GM21619 (cell line): ENCODE measurements around the gene SGMS2.
A peak's percentile ranks its signal among the peaks of the same experiment; 100 is the strongest.

Source experiments
- ATAC-seq: cut with Tn5 transposase; IDR thresholded peaks from one replicate; pipeline ENCODE4 v1.9.1; 2021; ENCODE audit not compliant: unreplicated experiment

SGMS2 gene

DNA sequence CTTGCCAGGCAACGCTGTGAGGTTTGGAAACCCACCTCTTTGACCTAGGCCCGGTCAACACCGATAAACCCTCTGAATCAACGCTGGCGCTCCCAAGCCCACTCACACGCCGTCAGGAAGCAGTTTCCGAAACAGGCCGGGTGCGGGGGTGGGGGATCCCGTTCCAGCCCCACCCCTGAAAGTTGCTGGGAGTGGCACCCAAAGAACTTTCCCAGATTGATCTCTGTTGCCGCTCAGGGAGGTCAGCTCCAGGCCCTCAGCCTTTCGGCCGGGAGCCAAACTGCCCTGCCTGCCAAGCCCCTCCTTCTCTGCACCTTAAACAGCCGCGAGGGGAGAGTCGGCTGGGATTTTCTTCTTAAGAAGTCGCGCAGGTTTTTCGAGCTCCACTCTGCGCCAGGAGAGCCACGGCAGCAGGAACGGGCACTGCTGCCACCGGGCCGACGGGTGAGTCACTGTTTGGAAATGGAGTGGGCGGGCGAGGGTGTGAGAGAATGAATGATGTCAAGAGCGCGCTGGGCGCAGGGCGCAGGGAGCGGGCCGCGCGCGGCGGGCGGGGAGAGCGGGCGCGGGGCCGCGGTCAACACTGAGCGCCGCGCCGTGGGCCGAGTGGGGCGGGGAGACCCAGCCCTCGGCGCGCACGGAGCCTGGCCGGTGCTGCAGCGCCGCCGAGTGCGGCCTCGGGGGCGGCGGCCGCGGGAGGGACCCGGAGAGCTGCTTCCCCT is at the start of gene SGMS2:
Gene SGMS2, plus strand, starts transcription at position 583 of the 722 bp plus-strand sequence. CDS start 70,622 bp downstream, outside the sequence.
- ATAC-seq = peak; percentile 62

DNA sequence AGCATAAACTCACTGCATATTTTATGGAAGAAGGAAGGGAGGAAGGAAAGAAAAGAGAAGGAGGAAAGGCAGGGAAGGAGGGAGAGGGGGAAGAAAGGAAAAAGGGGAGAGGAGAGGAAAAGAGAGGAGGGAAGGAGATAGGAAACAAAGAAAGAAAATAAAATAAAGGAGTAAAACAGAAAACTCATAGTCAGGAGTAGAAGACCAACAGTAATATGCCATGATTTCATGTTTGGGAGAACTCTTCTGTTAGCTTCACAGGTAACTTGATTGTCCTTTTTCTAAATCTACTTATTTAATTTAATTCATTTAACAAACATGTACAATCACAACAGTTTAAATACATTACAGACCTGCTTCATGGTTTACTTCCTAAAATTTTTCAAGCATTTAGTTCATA is 46.8 kb upstream of the SGMS2 start:
- ATAC-seq = no peak

DNA sequence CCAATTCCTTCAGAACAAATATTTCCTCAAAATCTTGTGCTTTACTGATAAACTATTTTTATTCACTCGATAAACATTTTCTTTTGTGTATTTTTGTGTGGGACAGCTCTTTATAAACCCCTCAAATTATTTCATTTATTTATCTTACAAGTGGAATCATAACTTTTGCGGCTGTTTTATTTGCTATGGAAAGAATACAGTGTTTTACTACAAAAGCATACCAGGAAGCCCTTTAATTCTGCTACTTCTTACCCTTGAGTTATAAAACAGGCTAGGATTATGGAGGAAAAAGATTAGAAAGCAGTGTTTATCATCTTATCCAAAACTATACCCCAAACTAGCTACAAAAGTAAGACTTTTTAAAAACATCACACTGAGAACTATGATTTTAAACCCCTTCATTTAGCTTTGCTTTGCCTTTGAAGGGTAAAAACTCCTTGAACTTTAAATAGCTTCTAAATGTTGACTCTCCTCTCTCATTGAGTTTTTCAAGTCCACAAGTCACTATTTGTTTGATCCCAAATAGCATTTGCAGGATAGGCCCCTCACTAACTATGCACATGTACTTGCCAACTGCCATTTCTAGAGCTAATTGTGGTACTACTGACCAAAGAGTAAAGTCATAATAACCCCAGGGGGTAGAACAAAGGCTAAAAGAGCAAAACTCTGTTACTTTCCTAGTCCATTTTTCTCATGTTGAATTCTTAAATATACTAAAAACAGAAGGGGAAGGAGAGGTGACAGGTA is 45.8 kb upstream of the SGMS2 start:
- ATAC-seq = no peak

DNA sequence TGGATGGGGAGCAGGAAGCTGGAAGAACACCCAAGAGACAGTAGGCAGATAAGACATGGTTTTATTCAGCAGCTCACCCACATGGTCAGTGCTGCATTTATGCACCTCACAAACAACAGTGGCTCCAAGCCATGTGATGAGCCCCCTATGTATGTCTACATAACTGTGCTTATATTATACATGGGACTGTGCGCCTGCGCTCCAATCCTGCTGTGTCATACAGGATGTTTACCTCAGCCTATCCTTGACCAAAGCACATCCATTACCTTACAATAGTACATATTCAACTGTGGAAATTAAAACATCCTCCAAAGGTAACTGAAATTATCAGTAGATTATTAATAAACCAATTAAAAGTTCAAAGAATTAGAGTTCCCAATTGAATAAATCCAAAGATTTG is 44.1 kb upstream of the SGMS2 start:
- ATAC-seq = no peak

DNA sequence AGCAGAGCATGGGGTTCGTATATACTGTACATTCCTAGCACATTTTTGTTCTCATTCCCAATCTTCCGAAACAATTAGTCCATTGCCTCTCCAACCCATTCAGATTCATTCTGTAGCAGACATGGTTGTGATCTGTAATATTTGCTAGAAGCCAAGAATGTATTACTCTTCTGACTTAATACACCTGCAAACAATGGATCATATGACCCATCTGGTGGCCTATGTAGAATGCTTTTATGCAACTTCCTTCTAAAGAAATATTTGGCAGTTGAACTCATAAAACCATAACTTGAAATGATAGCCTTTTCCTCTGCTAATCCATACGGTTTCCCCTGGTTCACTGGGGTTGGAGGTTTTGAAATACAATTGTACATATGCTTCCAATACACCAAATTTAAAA is 32.8 kb upstream of the SGMS2 start:
- no peak for ATAC-seq

DNA sequence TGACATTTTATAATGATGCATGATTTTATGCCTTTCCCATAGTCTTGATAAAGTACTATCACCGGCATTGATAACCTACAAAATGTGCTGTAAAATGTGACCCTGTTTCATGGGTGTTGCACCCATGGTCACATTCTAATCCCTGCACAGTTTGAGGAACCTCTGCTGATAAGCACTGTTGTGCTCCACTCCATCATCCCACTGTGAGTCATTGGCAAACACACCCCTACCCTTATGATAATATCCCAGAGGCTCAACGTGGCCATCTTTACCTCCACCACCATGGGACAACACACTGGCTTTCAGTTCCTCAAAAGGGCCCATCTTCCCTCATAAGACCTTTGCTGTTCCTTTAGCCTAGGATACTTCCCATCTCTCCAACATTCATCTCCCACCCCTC is 32.0 kb upstream of the SGMS2 start:
- ATAC-seq = no peak

DNA sequence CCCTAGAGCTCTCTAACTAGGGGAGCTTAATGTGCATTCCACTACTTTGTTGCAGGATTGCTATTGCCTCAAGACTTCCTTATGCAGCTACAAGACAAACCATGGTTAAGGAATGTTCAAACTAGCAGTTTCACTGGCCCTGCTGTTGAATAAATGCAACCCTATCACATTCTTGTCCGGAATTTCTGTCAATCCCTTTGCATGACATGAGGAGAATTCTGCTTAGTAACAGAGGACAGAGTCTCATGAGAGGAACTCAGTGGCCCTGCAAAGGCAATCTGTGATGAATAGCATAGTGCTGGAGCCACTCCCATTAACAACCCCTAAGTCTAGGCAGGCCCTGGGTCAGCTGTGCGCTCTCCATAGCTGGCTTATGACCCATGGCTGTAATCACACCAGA is 30.7 kb upstream of the SGMS2 start:
- ATAC-seq = no peak

DNA sequence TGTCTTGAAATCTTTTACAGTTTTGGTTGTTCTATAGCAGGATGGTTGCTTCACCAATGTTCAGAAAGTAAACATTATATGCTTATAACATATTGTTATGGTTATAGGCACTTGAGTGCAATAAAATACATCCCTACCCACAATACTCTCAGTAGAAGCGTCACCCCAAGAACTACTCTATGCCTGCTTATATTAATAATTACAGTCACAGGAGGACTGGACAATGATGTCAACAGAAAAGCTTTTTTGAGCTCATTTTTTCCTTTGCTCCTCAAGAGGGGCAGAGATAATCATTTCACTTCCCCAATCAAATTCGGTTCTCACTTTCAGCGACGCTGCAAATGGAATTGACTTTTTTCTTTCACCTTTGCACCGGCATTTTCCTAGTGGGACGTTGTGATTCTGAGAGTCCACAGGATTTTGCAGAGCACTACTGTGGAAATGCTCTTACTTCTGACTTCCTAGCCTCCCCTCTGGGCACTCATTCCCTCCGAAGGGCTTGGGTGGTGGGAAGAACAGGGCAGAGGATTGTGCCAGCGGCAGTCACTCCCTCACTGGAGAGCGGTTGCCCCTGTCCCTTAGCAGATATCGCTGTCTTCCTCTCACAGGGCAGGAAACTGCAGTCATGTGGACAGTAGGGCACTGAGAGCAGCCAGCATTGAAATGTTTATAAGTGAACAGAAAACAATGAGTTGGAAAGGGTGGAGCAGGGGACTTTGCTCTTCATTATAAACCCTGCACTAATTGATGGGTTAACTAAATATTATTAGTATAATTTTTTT is 24.9 kb upstream of the SGMS2 start:
- ATAC-seq = no peak

DNA sequence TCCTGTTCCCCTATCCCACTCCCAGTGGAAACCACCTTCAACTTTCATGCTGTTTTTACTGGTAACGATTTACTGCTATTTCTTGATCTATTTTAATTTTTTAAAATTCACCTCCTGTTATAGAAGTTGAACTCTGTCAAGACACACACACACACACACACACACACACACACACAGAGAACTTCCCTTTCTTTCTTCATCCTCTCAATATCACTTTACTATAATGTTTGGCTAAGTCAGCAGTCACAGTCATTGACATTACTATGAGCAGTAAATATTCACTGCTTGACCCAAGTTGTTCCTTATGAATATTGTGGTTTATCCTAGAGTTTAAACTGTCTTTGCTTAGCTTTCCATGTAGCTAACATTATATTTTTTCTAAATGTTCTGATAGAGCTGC is 24.0 kb upstream of the SGMS2 start:
- no peak for ATAC-seq

DNA sequence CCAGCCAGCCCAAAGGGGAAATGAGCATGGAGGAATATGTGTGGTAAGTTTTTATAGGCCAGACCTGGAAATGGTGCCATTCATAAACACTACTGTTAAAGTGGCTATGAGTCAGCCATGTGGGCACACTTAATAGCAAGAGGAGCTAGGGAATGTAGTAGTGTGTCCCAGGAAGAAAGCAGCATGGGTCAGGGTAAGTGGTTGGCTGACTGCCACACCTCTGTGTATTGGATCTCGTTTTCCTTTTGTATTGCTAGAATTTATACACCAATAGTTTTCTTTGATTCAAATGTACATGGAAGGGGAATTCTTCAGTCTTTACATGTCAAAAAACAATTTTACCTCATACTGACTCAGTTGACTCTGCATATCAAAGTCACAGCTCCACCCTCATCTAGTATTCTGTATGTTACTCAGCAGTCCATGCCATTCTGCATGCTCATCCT is 22.9 kb upstream of the SGMS2 start:
- no peak for ATAC-seq

DNA sequence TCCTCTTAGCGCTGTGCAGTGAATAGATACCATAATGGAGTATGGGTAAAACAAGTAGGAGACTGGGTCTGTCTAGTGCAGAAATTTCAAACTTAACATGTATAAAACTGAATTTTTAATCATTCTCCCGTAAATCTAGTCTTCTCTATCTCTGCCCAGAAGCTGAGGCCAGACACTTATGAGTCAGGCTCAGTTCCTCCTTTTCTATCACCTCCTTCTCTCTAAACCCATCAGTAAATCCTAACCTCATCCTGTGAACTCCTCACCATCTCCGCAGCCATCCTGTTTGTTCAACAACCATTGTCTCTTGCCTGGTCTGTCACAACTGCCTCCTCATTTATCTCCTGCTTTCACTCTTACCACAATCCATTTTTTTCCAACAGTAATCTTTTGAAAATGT is 19.8 kb upstream of the SGMS2 start:
- no peak for ATAC-seq

DNA sequence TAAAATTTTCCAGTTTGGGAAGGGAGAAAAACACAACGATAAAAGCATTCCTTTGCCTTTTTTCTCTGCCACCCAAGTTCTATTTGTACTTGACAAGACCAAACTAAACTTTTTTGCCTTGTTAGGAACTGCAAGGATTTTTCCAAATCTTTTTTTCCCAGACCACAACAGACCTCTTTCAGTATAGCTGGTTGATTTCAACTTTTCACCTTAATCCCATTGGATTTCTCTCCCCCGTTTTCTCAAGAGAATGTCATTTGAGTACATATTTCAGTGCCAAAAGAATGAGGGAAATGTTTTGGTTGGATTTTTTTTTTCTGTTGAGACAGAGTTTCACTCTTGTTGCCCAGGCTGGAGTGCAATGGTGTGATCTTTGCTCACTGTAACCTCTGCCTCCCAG is 18.5 kb upstream of the SGMS2 start:
- ATAC-seq = no peak

DNA sequence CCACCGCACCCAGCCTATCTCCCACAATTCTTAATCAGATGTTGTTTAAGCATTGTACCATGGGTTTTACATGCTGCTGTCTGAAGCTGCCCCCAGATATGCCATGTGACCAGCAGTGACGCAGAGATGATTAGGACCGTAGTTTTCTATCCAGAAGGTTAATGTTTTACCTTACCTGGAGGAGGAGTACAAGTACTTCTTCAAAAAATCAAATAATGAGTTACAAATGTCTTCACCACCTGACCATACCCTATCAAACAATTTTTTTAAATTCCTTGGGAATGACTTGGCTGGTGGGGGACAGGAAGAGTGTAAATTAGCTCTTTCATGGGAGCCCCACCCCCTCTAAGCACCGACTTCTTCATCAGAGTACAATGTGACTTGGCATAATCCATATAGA is 16.2 kb upstream of the SGMS2 start:
- ATAC-seq = no peak

DNA sequence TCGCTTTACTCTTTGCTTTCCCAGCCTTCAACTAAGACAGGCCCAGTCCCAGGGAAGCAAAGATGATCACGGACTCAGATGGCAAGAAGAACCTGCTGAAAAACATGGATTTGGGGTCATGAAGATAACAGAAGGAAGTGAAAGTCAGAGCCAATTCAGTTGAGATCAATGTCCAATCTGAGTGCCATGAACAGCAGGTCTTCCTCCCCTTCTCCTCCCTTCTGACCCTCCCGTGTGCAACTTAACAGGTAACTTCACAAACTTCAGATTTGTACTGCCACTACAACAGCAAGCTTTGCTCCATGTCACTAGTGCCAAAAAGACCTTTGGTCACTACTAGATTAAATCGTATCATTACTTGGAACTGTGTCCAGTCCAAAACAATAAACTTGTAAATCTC is 15.5 kb upstream of the SGMS2 start:
- ATAC-seq = no peak

DNA sequence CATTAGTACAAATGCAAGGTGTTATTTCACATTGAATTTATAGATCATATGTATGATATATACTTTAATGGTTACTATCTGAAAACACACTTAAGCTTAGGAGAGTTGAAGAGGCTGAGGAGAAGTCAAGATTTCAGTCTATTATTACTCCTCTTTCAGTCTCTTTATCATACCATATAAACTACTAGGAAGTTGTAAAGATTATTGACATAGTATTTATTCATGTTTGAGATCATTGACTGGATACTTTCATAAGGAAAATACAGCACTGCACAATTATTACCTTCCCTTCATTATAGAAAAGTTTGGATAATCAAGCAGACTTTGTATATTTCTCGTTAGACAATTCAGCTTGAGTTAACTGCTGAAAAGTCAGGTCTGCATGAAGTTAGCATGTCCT is 10.0 kb upstream of the SGMS2 start:
- no peak for ATAC-seq

DNA sequence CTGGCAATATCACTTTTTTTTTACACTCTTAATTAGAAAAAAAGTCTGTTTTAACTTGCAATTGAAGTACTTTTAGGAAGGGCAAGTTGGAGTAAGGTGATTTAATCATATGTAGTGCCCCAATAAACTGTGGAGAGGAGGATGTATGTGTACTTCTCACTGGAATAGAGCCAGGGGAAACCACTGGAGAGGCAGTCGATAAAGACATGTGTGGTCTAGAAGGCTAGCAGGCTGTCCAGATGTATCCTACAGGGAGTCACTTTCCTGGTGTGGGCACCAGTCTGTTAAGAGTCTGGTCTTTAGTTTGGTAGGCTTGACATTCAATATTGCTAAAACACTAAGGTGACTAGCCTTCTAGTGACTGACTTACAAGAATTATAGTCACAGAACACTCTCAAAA is 9.6 kb upstream of the SGMS2 start:
- ATAC-seq = no peak

DNA sequence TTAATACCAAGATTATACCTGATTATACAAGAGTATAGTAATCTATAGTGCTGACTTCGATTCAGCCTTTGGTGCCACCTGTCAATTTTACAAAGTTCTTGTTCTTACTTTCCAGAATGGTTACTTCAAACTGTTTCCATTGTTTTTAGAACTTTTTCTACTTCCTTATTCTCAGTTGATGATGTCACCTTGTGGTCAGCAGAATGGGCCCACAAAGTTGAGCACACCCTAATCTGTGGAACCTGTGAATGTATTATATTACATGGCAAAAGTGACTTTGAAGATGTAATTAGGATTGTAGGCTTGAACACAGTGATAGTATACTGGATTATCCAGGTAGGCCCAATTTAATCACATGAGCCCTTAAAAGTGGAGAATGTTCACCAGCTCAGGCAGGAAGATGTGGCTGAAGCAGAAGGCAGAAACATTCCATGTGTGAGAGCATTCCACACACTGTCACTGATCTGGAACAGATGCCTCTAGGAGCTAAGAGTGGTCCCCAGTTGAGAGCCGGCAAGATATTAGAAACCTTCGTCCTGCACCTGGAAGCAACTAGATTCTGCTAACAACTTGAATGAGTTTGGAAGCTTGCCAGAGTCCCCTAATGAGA is 6.3 kb upstream of the SGMS2 start:
- ATAC-seq = peak; percentile 51

DNA sequence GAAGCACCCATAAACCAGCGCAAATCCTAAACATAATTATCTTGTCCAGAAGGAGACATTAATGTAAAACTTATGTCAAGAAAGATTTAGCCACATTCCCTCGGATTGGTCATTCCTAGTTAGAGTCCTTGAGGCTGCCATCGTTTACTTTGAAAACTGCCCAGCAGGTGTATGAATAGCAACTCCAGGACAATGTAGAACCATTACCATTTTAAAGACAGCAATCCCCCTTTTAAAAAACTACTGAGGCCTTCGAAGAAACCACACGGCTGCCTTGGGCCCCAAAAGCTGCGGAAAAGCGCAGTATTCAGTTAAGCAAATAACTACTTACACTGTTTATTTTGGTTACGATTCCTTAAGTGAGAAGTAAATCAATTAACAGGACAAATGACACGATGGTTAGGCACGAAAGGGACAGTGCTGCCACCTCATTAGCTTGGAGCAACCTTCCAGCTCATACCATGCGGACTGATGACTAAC is 822 bp upstream of the SGMS2 start:
- ATAC-seq = peak; percentile 9

DNA sequence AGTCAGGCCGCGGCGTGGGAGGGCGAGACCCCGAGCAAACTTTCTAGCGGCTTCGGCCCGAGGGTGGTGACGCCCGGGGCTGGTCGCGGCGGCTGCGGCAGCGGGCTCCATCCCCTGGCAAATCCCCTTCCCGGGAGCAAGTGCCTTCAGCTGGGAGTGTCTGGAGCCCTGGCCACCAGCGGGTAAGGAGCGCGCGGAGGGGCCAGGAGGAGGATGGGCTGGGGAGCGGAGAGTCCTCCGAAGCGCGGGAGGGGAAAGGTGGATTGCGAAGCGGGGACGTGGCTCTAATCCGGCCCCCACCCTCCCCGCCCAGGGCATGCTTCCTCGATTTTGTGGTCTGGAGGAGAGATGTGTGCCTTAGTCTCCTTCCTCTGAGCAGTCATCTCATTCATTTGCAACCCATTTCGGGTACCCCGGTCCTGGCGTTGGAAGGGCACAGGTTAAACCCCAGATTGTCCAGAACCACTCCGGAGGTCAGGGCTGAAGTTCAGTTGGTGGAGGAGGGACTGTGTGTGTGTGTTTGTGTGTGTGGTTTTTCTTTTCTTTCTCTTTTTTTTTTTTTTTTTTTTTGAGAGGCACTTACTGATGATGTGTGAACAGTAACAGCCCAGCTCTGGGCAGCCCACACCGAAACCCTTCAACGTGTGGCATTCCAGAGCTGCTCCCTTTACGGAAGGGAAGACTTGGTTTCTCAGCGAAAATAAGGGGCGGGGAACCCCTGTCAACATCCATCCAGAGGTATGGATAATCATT is 516 bp downstream of the SGMS2 start:
- ATAC-seq = peak; percentile 27

DNA sequence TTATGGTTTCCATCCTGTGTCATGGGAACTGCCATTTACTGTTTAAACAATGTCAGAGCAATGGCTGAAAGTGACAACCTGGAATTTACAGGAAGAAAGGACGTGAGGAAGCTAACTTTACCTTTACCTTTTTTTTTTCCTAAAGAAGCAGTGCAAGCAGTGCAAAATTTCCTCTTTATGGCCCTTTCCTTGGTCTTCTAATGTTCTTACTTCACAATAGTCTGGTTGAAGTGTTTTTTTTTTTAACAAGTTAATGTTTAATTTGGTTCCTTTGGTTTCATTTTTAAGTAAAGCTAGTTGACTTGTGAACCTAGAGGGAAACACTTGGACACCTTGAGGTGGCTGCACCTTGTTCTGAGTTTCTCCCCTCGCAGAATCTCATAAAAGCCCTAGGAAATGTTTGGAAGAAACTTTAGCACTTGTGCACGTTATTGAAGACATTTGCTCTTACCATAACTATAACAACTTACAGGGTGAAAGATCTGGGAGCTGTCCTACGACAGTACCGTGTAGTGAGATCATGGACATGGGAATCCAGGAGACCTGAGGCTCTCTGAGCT is 1.8 kb downstream of the SGMS2 start:
- no peak for ATAC-seq
